Astrocyte (in vitro differentiated cells and primary cell): ENCODE measurements around the gene GABRP.

Experiments
- EZH2 ChIP-seq: IDR thresholded peaks from 2 replicates; pipeline ENCODE4 v1.6.1; 2012; ENCODE audit warnings: mild to moderate bottlenecking, low read length, inconsistent platforms; ENCODE audit not compliant: insufficient read depth
- TF ChIP-seq, protein P1 (sequence below): IDR thresholded peaks from 2 replicates; pipeline ENCODE4 v1.5.1; 2011; ENCODE audit warnings: low read depth, mild to moderate bottlenecking, inconsistent platforms, low read length, moderate library complexity; ENCODE audit not compliant: insufficient read depth

DNA sequence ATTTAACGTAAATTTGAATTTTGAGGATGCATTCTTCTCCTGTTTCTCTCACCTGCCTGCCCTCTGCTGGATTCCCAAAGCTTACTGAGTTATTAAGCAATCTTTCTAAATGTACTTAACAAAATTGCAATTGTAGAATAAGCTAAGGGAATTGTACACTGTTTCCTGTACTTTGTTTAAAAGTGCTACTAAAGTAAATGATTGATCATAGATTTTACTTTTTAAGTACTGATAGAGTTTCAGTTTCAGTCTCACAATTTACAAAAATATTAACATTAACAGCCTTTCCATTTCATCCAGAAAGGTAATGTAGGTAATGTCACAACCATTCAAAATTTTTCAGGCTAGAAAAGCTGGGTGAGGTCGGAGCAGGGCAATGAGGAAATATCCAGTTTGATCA lies 73.5 kb downstream of the GABRP start:
- TF ChIP-seq, protein P1, sequence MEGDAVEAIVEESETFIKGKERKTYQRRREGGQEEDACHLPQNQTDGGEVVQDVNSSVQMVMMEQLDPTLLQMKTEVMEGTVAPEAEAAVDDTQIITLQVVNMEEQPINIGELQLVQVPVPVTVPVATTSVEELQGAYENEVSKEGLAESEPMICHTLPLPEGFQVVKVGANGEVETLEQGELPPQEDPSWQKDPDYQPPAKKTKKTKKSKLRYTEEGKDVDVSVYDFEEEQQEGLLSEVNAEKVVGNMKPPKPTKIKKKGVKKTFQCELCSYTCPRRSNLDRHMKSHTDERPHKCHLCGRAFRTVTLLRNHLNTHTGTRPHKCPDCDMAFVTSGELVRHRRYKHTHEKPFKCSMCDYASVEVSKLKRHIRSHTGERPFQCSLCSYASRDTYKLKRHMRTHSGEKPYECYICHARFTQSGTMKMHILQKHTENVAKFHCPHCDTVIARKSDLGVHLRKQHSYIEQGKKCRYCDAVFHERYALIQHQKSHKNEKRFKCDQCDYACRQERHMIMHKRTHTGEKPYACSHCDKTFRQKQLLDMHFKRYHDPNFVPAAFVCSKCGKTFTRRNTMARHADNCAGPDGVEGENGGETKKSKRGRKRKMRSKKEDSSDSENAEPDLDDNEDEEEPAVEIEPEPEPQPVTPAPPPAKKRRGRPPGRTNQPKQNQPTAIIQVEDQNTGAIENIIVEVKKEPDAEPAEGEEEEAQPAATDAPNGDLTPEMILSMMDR = no peak
- no peak for TF ChIP-seq EZH2
